Stimulated activated CD8-positive, alpha-beta memory T cell treated with anti-CD3 and anti-CD28 coated beads, Interleukin-7, amount 100 ng/mL, for 1 hour (primary cell): Measurements from ENCODE around the gene PSMD3.
"Not testable (repeated sequence)": the region's sequence is repeated elsewhere in the genome, so short reads cannot be mapped to it uniquely, and the experiment has no call there.

Source experiments
- DNase-seq, 2 donors: peaks; one replicate each; pipeline ENCODE4 v3.0.0-alpha.2; 2020; ENCODE audit warnings: low read depth in 2 of 2

PSMD3 gene

DNA sequence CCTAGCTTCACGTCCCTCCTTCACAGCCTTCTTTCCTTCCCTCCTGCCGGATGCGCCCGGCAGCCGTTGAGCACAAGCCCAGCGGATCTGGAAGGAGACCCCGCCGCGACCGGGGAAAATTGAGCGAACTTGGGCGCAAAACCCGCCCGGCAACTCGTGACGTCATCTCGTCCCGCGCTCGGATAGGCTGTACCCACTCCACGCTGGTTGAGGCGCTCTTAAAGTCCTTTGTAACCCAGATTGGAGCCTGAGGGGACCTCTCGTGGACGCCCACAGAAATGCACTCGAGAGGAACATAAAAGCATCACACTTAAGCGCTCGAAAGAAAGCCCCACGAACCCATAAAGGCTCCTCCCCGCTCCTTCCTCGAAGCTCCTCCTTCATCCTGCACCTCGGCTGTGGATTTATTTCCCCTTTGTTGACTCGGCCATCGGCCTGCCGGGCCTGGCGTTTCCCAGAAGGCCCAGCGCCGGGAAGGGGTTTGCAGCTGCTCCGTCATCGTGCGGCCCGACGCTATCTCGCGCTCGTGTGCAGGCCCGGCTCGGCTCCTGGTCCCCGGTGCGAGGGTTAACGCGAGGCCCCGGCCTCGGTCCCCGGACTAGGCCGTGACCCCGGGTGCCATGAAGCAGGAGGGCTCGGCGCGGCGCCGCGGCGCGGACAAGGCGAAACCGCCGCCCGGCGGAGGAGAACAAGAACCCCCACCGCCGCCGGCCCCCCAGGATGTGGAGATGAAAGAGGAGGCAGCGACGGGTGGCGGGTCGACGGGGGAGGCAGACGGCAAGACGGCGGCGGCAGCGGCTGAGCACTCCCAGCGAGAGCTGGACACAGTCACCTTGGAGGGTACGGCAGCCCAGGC is at the start of gene PSMD3:
PSMD3 (plus strand) TSS at position 457 of the 856 bp plus-strand sequence; CDS start at position 621, 164 bp downstream.
- peak; percentile 95 to 97 for DNase-seq

DNA sequence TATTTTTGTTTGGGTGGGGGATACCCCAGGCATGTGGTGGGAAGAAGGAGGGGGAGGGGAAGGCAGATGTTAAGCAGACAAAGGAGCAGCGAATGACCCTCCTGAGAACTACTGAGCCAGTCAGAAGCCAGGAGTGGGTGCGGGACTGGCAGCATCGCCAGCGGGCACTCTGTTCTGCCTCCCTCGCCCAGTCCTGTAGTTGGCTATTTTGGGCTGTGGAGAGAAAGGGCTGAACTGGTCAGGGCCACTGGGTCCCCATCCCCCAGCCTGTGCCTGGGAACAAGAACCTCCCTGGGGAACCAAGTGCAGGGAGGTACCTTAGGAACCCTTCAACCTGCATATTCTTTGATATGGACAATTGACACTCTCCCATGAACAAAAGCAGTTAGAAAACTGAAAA is 46.7 kb upstream of the PSMD3 start:
- no peak for DNase-seq

DNA sequence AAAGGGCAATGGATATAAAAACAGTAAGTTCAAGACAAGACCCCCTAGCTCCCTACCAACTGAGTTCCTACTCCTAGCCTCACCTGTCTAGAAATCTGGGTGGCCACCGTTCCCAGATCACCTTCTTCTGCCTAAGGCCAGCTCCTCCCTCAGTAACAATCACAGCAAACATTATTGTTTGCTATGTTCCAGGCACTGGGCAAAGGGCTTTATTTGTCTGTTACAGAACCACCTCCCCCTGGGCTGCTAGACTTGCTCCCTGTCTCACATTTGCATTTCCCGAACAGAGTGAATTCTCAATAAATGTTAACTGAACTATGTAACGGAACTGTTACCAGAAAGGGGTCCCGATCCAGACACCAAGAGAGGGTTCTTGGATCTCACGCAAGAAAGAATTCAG is 46.3 kb upstream of the PSMD3 start:
- no peak for DNase-seq

DNA sequence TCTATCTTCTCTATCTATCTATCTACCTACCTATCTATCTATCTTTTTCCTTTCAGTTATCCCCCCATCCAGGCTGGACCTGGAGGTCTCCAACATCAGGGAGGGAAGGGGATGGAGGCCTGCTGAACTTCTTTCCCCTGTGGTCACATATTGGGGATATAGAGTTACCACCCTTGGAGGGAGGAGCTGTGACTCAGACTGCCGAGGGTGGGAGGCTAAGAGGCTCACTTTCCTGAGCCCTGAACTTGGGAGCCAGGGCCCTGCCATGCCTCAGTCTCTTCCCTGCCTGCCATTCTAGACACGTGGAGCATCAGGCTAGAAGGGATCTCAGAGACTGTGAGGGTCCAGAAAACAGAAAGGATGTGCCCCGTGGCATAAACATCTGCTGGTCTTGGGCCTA is 44.7 kb upstream of the PSMD3 start:
- DNase-seq = no peak

- no peak for DNase-seq
Measured at GRCh38 chr17:39937447-39937846, 43.2 kb upstream of the PSMD3 start.

DNA sequence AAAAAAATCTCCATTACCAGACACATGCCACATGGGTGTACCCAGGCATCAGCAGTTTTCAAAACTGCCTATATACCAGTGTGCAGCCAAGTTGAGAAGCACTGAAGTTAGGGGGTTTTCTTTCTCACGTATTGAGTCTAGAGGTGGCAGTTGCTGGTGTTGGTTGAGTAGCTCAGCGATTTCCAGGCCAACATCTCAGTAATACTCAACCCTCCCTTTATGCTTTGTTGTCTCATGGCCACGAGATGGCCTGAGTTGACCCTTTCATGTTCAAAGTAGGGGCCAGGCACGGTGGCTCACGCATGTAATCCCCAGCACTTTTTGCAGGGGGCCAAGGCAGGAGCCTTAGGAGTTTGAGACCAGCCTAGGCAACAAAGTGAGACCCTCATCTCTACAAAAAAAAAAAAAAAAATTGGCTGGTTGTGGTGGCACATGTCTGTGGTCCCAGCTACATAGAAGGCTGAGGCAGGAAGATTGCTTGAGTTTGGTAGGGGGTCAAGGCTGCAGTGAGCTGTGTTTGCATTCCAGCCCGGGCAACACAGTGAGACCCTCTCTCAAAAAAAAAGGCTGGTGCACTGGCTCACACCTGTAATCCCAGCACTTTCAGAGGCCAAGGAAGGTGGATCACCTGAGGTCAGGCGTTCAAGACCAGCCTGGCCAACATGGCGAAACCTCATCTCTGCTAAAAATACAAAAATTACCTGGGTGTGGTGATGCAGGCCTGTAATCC is 42.3 kb upstream of the PSMD3 start:
- DNase-seq = no peak

- no peak for DNase-seq
Measured at GRCh38 chr17:39939106-39939505, 41.5 kb upstream of the PSMD3 start.

- no peak for DNase-seq
Measured at GRCh38 chr17:39939588-39940419, 40.8 kb upstream of the PSMD3 start.

DNA sequence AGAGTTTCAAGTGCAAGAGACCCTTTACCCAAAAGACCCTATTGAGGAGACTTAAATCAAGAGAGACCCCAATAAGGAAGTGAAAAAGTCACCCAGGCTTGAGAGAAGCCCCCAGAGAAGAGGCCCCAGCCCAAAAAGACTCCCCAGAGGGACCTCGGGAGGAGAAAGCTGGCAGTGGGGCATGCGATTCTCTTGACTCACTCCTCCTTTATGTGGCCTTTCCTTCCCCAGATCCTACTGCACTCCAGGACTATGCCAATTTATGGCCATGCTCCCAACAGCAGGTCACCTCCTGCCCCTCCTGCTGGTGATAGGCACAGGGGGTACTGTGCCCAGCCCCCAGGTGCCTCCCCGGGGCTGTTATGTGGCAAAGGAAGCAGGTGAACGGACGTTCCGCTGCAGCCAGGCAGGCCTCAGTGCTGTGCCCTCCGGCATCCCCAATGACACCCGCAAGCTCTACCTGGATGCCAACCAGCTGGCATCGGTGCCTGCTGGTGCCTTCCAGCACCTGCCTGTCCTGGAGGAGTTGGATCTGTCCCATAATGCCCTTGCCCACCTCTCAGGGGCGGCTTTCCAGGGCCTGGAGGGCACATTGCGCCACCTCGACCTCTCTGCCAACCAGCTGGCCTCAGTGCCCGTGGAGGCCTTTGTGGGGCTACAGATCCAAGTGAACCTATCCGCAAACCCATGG is 36.8 kb upstream of the PSMD3 start:
- DNase-seq = no peak

DNA sequence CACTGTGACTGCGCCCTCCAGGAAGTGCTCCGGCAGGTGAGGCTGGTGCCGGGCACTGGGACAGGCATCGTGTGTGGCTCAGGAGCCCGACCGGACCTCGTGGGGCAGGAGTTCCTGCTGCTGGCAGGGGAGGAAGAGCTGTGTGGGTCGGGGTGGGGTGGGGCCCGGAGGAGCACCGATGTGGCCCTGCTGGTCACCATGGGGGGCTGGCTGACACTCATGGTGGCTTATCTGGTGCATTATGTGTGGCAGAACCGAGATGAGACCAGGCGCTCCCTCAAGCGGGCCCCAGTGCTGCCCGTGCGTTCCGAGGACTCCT is 36.3 kb upstream of the PSMD3 start:
- DNase-seq = no peak

DNA sequence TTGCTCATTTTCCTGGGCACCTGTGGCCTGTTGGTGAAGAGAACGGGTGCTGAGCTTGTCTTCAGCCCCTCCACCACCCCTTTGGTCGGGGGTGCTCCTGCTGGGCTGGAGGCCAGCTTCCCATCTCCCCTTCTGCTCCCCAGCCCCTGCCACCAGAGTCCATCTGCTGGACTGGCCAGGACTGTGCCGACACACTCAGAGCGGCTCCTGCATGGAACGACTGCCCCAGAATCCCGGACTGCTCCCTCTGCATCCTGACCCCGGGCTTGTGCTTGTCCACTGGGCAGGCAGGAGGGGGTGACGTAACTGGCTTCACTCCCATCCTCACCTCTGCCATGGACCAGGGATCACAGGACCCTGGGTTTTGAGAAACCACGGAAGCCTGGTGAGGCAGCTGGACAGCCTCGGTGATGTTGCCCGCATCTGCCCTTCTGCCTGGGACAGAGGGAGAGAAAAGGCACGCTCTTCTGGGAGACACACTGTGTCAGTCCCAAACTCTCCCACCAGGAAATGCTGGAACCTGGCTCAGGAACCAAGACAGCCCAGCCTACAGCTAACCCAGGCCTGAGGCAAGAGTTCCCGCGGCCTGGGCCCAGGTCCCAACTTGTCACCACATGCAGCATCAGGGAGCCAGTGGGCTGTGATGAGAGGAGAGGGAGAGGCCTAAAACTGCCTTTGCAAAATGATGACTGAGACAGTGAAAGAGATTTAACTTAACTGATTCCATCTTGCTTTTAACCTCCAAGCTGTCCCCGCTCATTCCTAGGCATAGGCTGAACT is 33.9 kb upstream of the PSMD3 start:
- no peak for DNase-seq

GRCh38 chr17:39948489-39948828 is 32.1 kb upstream of the PSMD3 start:
- not testable (repeated sequence) for DNase-seq

DNA sequence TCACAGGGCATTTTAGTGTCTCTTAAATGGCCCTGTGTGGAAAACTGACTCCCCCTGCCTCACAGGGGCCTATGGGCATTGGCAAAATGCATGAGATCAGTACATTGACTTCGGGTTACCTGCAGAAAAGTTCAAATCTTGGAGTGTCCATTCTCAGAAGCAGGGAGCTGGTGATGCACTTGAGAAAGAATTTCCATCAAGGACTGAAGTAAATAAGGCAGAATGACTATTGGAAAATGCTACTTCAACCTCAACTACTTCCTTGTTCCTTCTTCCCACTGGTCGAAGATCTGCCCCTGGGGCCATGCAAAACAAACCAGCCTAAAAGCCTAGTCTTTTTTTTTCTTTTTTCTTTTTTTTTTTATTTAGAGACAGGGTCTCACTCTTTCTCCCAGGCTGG is 31.6 kb upstream of the PSMD3 start:
- no peak for DNase-seq

DNA sequence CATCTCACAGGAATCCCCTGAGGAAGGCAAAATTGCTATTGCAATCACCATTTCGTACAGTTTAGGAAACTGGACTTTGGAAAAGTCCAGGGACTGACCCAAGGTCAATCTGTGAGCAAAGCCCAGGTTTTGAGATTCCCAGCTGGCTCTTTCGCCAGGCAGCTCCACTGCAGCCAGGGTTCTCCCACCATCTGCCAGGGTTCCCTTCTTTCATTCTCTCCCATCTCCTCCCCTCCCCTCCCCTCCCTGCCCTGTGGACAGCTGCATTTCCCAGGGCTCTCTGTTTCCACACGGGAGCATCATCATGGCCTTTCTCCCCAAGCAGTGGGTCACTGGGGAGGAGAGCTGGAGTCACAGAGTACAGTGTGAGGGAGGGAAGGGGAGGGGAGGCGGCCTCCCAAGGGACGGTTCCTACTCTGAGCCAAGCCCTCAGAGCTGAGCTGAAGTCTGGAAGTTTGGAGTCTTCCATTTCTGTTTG is 29.7 kb upstream of the PSMD3 start:
- DNase-seq = no peak

DNA sequence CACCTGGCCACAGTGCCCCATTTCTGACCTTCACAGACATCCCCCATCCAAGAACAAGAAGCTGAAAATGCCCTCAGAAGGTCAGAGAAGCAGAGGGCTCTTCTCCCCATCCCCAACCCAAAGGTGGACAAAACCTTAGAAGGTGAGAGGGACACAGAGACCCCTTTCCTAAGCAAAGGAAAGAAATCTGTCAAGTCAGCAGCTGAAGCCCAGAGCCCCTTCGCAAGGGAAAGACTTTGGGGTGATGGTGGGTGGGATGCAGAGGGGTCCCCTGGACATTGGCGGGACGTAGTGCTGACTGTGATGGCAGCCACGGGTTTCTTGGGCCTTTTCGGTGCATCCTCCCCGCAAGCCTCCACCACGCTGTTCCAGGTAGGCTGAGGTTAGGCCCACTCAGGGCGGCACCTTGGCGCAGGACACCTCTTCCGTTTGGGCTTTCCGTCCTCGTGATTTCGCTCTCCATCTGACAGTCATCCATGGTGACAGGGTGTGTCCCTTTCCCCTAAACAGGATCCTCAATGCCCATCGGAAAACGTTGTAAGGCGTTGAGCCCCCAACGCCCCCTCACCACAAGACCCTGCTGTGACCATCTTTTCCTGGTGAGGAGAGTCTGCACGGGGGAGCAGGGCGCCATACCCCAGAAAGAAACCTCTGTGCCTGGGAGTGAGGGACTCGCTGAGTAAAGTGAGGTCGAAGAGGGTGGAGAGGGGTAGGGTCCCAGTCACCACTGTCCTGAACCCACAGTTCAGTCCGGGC is 28.5 kb upstream of the PSMD3 start:
- no peak for DNase-seq

GRCh38 chr17:39952680-39953470 is 27.7 kb upstream of the PSMD3 start:
- peak; percentile 89 to 95 for DNase-seq

DNA sequence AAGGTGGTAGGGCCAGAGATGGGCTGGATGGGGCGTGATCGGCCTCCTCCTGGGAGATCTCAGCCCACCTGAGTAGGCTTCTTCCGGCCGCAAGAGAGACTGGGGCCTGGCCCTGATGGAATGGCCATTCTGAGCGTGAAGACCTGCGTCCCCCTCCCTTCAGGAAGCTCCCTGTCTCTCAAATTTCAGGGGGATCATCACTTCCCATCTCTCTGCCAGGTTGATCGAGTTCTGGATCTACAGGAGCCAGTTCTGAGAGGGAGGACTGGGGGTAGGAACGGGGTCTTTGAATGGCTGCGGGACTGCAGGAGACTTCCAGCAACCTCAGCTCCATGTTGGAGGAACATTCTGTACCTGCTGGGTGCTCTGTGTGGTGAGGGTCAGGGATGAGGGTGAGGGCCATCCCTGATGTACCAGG is 27.1 kb upstream of the PSMD3 start:
- no peak for DNase-seq

- no peak for DNase-seq
Measured at GRCh38 chr17:39954876-39955275, 25.7 kb upstream of the PSMD3 start.

DNA sequence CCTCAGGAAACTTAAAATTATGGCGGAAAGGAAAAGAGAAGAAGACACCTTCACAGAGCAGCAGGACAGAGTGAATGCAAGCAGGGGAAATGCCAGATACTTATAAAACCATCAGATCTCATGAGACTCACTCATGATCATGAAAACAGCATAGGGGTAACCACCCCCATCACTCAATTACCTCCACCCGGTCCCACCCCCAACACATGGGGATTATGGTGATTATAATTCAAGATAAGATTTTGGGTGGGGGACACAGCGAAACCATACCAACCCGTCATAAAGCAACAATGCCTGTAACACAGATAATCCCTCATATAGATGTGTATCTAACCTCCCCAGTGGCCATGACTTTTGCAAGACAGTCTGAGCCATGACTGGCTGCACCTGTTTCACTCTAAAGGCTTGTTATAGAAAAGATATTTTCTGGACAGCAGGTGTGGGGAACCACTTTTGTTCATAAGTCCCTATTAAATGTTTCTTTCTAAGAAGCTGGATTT is 24.8 kb upstream of the PSMD3 start:
- no peak for DNase-seq
